CD4-positive, alpha-beta T cell (primary cell): ENCODE measurements around the gene MECR. TPM values are rescaled to one million over a fixed set of nuclear protein-coding genes. Genes with fewer than 3 reads are reported as not detected.
"Not testable (repeated sequence)": the region's sequence is repeated elsewhere in the genome, so short reads cannot be mapped to it uniquely, and the experiment has no call there.

Experiments used
- ATAC-seq: fragments of 200-7000 bp; cut with Tn5 transposase; one replicate; pipeline ENCODE4 v1.10.0; 2022; ENCODE audit warnings: mild to moderate bottlenecking; ENCODE audit not compliant: poor library complexity
- CTCF ChIA-PET: fragments of 350-600 bp; sonication (Branson Sonifier 250); formaldehyde crosslinking; loops from one replicate; lab custom pipeline; 2021; ENCODE audit warnings: antibody characterized with exemption, inconsistent platforms; lab: Charles Lee
- POLR2A ChIA-PET: fragments of 350-600 bp; sonication (Branson Sonifier 250); formaldehyde crosslinking; loops from one replicate; lab custom pipeline; 2021; ENCODE audit warnings: antibody characterized with exemption, inconsistent platforms; lab: Charles Lee
- DNase-seq, 14 experiments: peaks; one replicate each; pipeline ENCODE4 v3.0.0-alpha.2; 2013 to 2020; ENCODE audit warnings: mixed read lengths in 2 of 14
- H3K27ac ChIP-seq, 2 donors: one replicate each; pipeline versions ENCODE4 v1.5.1 to v1.7.0; 2013; ENCODE audit warnings: low read length in 2 of 2, low read depth in 1 of 2, mild to moderate bottlenecking in 1 of 2
- H3K27me3 ChIP-seq, 2 experiments: 1 replicate in 1 of 2; 2 replicates in 1 of 2; pipeline versions ENCODE4 v1.6.1 to v1.7.0; 2013; ENCODE audit warnings: low read length in 2 of 2, control low read depth in 1 of 2, mild to moderate bottlenecking in 1 of 2, moderate library complexity in 1 of 2; ENCODE audit not compliant: insufficient read depth in 2 of 2, control insufficient read depth in 1 of 2
- H3K36me3 ChIP-seq: one replicate; pipeline ENCODE4 v1.6.1; 2013; ENCODE audit warnings: low read length, control low read depth; ENCODE audit not compliant: insufficient read depth
- H3K4me1 ChIP-seq: one replicate; pipeline ENCODE4 v1.6.1; 2013; ENCODE audit warnings: low read length, control low read depth; ENCODE audit not compliant: insufficient read depth
- H3K4me3 ChIP-seq: one replicate; pipeline ENCODE4 v1.5.1; 2013; ENCODE audit warnings: mild to moderate bottlenecking, low read length, moderate library complexity
- H3K9me3 ChIP-seq, 2 experiments: 1 replicate in 1 of 2; 2 replicates in 1 of 2; pipeline versions ENCODE4 v1.6.1 to v1.7.0; 2013; ENCODE audit warnings: low read length in 2 of 2, mild to moderate bottlenecking in 2 of 2, control low read depth in 1 of 2, moderate library complexity in 1 of 2; ENCODE audit not compliant: control insufficient read depth in 1 of 2, insufficient read depth in 1 of 2
- H3K27ac Mint-ChIP-seq: one replicate; pipeline ENCODE4 v1.8.0; 2020; ENCODE audit warnings: mixed read lengths
- H3K27me3 Mint-ChIP-seq: one replicate; pipeline ENCODE4 v1.8.0; 2021; ENCODE audit warnings: mixed read lengths
- H3K36me3 Mint-ChIP-seq: one replicate; pipeline ENCODE4 v1.8.0; 2021; ENCODE audit warnings: low read depth, mixed read lengths
- H3K4me1 Mint-ChIP-seq: one replicate; pipeline ENCODE4 v1.8.0; 2021; ENCODE audit warnings: low read depth, mixed read lengths
- H3K4me3 Mint-ChIP-seq: one replicate; pipeline ENCODE4 v1.8.0; 2020; ENCODE audit warnings: mild to moderate bottlenecking, mixed read lengths
- H3K9me3 Mint-ChIP-seq: one replicate; pipeline ENCODE4 v1.8.0; 2020; ENCODE audit warnings: mixed read lengths
- intact Hi-C, 2 experiments: fragments of 100-400 bp; cut with DNase I in 1 of 2; cut with micrococcal nuclease in 1 of 2; formaldehyde crosslinking; loops; one replicate each; pipeline versions ENCODE4 v1.15.1 to v1.9.0; 2023 to 2025; cut with DNase I, micrococcal nuclease
- total RNA-seq, 174 experiments: library from RNA in 2 of 174; stranded (reverse) in 2 of 174; gene quantifications; one replicate each; pipeline ENCODE4 v1.2.3 and lab custom pipeline; 2021 to 2026
- TF ChIP-seq, protein P1 (sequence below): fragments of 200-600 bp; IDR thresholded peaks from one replicate; pipeline ENCODE4 v1.8.0; 2022; ENCODE audit warnings: antibody characterized with exemption, mild to moderate bottlenecking

Gene MECR
- total RNA-seq, 2 experiments from 2014 or later: 5.5 to 6.6 TPM

DNA sequence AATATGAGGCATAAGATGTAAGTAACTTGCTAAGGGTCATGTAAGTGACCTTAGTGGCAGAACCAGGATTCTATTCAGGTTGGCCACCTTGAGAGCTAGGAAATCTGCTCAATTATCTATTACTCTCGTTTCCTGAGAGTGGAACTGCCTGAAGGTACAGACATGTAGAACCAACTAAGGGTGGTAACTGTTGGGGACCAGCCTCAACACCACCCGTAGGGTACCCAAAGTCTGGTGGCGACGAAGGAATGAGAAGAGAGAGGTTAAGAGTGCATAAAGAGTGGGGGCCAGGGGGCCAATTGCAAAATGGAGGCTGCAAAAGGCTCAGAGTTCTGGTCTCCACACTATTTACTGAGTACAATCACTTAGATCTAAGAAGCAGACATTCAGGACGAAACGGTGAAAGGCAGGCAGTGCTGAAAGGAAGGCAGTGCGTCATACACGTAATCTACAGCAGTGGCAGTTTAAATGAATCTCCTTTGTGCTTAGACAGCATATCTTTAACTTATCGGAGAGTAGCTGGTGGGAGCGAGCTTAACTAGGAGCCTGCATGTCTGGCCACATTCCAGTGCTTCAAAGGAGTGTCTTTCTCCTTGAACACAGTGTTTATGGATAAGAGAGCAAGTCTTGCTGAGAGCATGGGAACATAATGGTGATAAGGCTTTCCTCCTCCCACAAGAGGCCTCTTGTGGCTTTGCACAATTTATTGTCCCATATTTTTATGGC lies 74.0 kb downstream of the MECR start:
- POLR2A ChIA-PET: interaction anchor here (3.1 kb wide), 1 partner anchor 25 kb away, joined by 12 read pairs; the partner anchor contains the start of gene SRSF4
- Histone ChIP-seq H3K27ac (no peak overlapping the region), H3K9me3 (no peaks in the 10 kb centered on the region), H3K4me3 (no peak overlapping the region), H3K27me3 (no peaks in the 10 kb centered on the region), H3K4me1 (no peaks in the 10 kb centered on the region), H3K36me3 (peaks cover 94% of the 10 kb centered on the region)
- TF ChIP-seq, protein P1, sequence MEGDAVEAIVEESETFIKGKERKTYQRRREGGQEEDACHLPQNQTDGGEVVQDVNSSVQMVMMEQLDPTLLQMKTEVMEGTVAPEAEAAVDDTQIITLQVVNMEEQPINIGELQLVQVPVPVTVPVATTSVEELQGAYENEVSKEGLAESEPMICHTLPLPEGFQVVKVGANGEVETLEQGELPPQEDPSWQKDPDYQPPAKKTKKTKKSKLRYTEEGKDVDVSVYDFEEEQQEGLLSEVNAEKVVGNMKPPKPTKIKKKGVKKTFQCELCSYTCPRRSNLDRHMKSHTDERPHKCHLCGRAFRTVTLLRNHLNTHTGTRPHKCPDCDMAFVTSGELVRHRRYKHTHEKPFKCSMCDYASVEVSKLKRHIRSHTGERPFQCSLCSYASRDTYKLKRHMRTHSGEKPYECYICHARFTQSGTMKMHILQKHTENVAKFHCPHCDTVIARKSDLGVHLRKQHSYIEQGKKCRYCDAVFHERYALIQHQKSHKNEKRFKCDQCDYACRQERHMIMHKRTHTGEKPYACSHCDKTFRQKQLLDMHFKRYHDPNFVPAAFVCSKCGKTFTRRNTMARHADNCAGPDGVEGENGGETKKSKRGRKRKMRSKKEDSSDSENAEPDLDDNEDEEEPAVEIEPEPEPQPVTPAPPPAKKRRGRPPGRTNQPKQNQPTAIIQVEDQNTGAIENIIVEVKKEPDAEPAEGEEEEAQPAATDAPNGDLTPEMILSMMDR: no peak
- Mint-ChIP-seq H3K27me3 (no peaks in the 10 kb centered on the region), H3K4me3 (no peak overlapping the region), H3K4me1 (peaks cover 15% of the 10 kb centered on the region), H3K27ac (no peak overlapping the region), H3K9me3 (no peaks in the 10 kb centered on the region), H3K36me3 (peaks cover 92% of the 10 kb centered on the region)
- no peak for ATAC-seq
- CTCF ChIA-PET: interaction anchor here (1.0 to 1.4 kb wide), 2 partner anchors 41 to 46 kb away, joined by 4 read pairs; no protein-coding TSS in a partner anchor
- no peak for DNase-seq
- intact Hi-C loops: no loop called here

DNA sequence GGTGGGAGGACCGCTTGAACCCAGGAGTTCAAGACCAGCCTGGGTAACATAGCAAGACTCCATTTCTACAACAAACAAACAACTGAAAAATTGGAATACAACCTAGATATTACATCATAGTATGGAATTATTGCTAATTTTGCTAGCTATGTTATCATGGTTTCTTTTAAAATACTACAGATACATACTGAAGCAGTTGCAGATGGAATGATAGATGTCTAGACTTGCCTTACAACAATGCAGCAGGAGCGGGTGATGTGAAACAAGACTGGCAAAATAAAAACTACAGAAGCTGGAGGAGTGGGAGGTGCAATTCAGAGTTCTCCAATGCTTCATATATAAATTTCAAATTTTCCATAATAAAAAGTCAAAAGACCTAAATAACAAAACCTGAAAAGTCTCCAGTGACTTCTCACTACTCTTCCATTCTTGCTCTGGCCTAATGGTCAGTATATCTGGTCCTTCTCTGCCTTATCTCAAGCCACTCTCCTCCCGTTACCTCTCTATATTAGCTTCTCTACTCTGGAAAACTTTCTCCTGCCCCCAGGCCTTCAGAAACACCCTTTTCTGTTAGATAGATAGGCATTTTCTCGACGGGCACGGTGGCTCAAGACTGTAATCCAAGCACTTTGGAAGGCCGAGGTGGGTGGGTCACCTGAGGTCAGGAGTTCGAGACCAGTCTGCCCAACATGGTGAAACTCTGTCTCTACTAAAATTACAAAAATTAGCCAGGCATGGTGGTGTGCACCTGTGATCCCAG lies 78.5 kb downstream of the MECR start:
- Histone ChIP-seq H3K4me3 (no peak overlapping the region), H3K27me3 (no peaks in the 10 kb centered on the region), H3K4me1 (no peaks in the 10 kb centered on the region), H3K27ac (no peak overlapping the region), H3K36me3 (peaks cover 97% of the 10 kb centered on the region), H3K9me3 (no peaks in the 10 kb centered on the region)
- CTCF ChIA-PET: no interaction called here
- H3K27ac Mint-ChIP-seq: no peak overlapping the region
- POLR2A ChIA-PET: no interaction called here
- DNase-seq (no peak), ATAC-seq (no peak)
- TF ChIP-seq, protein P1: no peak
- intact Hi-C loops: no loop called here
- H3K36me3 Mint-ChIP-seq: peaks cover 98% of the 10 kb centered on the region
- H3K27me3 Mint-ChIP-seq: no peaks in the 10 kb centered on the region
- no peaks in the 10 kb centered on the region for H3K9me3 Mint-ChIP-seq
- H3K4me3 Mint-ChIP-seq: no peak overlapping the region
- H3K4me1 Mint-ChIP-seq: peaks cover 4% of the 10 kb centered on the region

DNA sequence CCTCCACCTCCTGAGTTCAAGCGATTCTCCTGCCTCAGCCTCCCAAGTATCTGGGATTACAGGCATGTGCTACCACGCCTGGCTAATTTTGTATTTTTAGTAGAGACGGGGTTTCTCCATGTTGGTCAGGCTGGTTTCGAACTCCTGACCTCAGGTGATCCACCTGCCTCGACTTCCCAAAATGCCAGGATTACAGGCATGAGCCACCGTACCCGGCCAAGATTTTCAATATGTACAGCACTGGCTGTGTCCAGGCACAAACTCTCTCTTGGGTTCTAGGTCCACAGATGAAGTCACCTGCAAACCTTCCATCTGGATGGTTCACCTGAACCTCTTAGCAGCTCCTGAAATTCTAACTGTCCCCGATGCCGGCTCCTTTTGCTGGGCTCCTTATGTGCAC lies 80.4 kb downstream of the MECR start:
- intact Hi-C loops, POLR2A ChIA-PET, H3K4me3 Mint-ChIP-seq, H3K4me1 Mint-ChIP-seq, H3K27ac Mint-ChIP-seq, DNase-seq, H3K27me3 ChIP-seq, H3K9me3 Mint-ChIP-seq, H3K27ac ChIP-seq, H3K4me1 ChIP-seq, H3K27me3 Mint-ChIP-seq, ATAC-seq, H3K4me3 ChIP-seq, H3K9me3 ChIP-seq: not testable (repeated sequence)
- peaks cover 98% of the 10 kb centered on the region for H3K36me3 Mint-ChIP-seq
- CTCF ChIA-PET: interaction anchor here (1.1 to 1.3 kb wide), 2 partner anchors 10 to 52 kb away, joined by 3 to 4 read pairs; no protein-coding TSS in a partner anchor
- H3K36me3 ChIP-seq: peaks cover 96% of the 10 kb centered on the region
